GM21381 (cell line): Measurements from ENCODE around the gene SH3D21.
A peak's percentile ranks its signal among the peaks of the same experiment; 100 is the strongest.

Experiments
- ATAC-seq: cut with Tn5 transposase; IDR thresholded peaks from one replicate; pipeline ENCODE4 v1.9.1; 2021; ENCODE audit warnings: mild to moderate bottlenecking, moderate library complexity; ENCODE audit not compliant: unreplicated experiment

SH3D21 gene

DNA sequence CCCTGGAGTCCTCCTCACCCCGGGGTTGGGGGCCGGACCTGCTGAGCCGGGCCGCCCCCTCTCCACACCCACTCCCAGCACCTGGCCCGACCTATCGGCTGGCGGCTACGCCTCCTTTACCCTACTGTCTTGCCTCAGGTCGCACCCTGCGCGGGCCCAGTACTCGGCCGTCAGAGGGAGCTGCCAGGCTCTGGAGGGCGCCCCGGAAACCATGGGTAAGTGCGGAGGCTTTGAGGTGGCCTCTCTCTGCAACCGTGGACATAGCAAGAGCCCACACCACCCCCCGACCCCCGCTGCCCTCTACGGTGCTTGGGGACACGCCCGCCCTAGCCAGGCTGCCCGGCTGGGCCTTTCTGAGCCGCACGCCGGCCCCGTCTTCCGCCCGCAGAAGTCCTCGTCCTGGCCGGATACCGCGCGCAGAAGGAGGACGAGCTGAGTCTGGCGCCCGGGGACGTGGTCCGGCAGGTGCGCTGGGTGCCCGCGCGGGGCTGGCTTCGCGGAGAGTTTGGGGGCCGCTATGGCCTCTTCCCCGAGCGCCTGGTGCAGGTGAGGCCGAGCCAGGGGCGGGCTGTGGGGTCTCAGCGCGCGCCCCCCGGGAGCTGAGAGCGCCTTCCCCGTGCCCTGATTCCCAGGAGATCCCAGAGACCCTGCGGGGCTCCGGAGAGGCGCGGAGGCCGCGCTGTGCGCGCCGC, at the start of gene SH3D21:
TSS of gene SH3D21 (plus strand) at position 159 of the 692 bp plus-strand sequence. CDS start at position 212, 53 bp downstream.
- peak; percentile 32 for ATAC-seq

DNA sequence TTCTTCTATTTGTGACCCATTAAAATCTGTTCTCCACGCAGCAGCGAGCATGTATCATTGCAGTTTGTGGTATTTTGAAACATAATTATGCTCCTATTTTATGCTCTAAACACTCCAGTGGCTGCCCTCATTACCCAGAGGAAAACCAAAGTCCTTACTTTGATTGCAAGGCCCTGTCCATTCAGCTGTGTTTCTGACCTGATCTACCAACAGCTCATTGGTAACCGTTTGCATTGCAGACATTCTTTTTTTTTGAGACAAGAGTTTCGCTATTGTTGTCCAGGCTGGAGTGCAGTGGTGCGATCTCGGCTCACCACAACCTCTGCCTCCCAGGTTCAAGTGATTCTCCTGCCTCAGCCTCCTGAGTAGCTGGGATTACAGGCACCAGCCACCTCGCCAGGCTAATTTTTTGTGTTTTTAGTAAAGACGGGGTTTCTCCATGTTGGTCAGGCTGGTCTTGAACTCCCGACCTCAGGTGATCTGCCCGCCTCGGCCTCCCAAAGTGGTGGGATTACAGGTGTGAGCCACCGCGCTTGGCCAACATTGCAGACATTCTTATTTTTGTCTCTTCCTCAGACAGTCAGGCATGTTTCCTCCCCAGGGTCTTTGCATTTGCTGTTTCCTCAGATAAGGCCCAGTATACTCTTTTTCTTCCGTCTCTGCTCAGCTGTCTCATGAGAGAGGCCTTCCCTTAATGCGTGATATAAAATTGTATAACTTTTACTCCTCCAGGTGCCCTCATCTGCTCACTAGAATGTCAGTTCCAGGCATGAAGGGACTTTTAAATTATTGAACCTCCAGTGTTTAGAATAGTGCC, 49.4 kb upstream of the SH3D21 start:
- ATAC-seq = no peak

DNA sequence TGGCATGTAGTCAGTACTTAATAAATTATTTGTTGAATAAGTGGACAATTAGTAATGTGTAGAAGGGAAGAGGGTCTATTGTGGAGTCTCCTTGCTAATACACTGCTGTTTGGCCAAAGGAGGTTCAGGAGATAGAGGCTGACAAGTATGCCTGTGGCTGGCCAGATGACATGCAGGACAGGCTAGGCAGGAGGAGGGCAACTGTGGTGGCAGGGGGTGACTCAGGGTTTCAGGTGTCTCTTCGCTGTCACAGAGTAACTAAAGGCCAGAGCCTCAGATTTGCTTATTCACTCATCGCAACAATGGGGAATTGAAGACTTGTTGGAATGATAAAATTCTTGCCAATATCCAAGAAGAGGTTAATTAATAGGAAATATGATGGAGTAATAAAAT, 48.8 kb upstream of the SH3D21 start:
- ATAC-seq = no peak

DNA sequence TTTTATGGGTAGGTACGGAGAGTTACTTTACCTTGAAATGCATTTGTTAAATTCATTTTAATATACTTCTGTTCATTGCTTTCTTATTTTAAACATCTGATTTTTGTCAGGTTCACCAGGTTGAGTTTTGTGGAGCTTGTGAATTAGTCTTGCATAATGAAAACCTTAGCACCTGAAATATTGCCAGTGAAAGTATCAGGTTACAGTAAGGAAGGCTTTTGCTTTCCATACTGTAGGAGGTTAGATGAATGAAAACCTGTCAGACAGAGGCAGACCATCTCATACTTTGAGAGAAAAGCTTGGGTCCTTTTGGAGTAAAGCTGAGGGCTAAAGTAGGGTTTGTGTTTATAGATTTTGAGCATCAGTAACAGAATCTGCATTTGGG, 47.2 kb upstream of the SH3D21 start:
- ATAC-seq = no peak

DNA sequence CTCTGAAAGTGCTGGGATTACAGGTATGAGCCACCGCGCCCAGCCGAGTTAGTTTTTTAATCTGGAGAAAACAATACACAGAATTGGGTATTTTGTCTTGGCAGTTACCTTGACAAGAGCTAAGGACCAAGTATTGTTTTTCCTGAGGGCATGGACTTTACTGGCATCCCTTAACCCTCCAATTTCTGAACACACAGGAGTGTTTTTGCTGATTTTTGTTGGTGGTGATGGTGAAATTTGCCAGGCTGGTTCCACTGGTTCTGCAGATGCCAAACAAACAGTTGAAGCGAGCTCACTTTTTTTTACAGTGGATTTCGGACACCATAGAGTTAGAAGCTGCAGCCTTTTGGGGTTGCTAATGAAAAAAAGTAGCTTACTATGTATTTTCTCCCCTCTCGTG, 37.2 kb upstream of the SH3D21 start:
- ATAC-seq = no peak

DNA sequence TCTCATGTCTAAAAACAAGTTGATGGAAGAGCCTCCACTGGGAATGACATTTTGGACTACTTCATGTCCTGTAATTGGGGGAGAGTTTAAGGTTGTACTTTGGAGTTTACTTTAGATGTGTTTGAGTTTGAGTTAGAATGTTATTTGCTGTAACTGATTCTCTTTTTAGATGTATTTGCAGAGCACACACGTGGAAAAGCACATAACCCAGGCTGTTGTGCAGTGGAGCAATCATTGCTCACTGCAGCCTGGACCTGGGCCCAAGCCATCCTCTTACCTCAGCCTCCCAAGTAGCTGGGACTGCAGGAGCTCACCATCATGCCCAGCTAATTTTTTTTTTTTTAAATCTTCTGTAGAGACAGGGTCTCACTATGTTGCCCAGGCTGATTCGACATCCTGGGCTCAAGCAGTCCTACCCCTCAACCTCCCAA, 36.7 kb upstream of the SH3D21 start:
- ATAC-seq = no peak

DNA sequence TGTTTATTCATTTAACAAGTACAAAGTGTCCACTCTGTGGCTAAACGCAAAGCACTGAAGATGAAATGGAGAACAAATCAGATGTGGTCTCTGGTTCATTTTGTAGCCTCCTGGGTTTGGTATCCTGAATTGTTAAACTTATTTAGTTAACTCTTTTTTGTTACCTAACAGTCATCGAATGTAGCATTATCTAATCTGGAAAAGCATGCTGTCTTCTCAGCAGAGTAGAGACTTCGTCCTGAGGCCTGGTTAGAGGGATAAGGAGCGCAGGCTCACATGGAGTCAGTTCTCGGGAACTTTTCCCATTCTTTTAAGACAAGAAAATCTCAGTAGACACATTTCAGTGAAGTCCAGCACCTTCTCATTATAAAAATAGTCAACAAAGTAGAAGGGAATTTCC, 33.1 kb upstream of the SH3D21 start:
- ATAC-seq = no peak

DNA sequence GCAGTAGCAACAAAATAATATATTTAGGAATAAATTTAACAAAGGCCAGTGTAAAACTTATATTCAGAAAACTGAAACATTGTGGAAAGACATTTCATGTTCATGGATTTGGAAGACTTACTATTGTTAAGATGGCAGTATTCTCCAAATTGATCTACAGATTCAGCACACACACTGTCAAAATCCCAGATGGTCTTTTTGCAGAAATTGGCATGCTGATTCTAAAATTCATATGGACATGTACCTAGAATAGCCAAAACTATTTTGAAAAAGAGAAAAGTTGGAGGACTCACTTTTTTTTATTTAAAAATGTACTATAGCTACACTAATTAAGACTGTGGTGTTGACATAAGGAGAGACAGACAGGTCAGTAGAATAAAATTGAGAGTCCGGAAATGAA, 32.0 kb upstream of the SH3D21 start:
- ATAC-seq = no peak

DNA sequence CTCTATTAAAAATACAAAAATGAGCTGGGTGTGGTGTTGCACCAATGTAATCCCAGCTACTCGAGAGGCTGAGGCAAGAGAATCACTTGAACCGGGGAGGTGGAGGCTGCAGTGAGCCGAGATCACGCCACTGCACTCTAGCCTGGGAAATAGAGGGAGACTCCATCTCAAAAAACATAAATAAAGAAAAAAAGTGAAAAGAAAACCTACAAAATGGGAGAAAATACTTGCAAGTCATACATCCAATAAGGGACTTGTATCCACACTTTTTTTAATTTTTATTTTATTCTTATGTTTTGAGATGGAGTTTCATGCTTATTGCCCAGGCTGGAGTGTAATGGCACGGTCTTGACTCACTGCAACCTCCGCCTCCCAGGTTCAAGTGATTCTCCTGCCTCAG, 29.5 kb upstream of the SH3D21 start:
- ATAC-seq = no peak

DNA sequence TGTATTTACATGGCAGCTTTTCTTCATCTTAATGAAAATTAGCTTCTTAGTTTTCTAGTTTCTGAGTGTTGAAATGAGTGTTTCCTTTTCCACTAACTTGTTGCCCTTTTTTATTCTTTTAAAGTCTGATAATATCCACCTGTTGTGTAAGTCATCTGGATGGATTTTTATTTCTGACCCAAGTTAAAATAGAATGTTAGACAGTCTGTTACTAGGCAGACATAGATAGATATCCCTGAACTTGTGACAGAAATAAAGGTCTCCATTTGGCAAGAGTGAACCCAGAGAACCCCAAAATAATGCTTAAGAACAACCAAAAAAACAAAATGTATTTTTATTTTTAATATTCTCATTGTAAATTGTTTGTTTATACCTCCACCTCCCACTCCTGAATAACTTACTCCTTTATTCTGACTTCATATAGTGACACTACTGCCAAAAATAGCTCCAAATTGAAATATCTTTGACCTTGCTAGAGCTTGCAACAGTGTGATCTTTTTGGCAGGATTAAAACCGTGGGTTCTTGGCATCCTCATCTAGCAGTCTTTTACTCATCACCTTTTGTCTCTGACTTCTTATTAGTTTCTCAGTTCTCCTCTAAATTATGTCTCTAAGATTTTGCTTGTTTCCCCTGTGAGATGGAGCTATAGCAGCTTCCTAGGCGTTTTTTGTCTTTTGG, 26.9 kb upstream of the SH3D21 start:
- ATAC-seq = no peak

DNA sequence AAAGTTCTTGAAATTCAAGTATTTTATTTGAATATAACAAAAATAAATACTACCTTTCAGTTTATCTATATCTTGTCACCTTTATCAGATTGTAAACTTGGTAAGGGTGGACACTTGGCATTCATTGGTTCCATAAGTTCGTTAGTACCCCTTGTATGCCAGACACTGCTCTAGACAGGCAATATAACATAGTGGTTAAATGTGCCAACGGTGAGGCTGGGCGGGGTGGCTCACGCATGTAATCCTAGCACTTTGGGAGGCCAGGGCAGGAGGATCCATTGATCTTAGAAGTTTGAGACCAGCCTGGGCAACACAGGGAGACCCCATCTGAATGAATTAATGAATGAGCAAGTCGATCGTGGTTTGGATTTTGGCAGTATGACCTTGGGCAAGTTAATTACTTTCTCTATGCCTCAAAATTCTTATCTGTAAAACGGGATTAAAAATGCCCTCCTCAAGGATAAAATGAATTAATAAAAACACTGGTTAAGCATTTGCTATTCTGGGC, 26.3 kb upstream of the SH3D21 start:
- no peak for ATAC-seq

DNA sequence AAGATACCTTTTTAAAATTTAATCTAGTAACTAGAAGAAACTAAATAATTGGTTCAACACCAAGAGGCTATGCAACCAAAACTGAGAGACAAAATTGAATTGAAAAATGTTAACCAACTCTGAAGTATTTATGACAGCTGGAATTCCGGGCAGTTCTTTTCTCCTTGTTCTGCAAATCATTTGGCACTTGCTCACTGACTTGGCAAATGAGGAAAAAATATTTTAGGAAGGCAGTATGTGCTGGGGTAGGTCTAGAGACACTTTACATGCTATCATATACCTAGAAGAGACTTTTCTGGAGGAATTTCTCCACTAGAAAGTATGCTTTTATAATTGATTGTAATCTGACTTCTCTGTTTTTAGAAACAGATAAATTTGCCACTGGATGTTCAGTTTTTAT, 22.1 kb upstream of the SH3D21 start:
- ATAC-seq = no peak

DNA sequence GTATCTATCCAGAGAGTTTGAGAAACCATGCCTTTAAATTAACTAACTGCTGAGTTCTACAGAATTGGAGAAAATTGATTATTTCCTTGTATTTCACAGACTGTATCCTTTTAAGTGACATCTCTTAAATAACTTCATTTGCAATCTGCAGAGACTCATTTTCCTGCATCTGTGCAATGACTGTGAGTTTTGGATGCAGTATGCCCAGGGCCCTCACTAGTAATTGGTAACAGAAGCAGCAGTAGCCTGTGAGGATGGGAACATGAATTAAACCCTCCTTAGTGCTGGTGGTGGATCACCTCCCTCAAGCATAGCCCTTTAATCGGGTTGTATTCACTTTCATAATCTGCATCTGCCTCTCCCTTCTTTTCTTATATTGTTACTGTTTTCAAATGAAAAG, 21.7 kb upstream of the SH3D21 start:
- ATAC-seq = no peak

DNA sequence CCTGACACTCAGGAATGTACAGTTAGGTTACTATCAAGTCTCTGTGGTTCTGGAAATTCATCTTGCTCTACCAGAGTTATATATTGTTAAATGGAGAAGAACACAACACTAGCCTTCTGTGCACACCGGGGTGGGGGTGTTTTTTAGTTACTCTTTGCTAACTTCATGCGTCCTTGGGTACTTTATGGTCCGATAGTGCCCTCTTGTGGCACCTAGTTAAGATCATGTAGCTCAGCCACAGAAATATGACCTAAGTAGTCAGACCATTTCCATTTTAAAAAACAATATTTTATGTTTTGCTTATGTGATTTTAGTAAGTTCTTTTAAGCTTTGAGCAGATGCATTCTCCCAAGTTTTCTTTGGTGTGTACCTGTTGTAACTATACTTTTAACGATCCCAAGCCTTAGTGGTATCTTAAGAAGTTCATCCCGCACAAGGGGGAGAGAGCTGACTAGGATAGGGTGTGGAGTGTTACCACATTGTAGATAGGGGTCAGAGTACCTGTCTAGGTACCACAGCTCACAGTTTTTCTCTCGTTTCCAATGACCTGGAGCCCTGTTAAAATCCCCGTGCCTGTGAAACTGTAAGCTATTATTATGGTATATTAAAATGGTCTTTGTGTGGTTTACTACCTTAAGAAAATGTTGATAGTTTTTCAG, 20.6 kb upstream of the SH3D21 start:
- ATAC-seq = no peak

DNA sequence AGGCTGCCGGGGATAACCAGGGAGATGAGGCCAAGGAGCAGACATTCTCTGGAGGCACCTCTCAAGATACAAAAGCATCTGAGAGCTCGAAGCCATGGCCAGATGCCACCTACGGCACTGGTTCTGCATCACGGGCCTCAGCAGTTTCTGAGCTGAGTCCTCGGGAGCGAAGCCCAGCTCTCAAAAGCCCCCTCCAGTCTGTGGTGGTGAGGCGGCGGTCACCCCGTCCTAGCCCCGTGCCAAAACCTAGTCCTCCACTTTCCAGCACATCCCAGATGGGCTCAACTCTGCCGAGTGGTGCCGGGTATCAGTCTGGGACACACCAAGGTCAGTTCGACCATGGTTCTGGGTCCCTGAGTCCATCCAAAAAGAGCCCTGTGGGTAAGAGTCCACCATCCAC, 19.4 kb upstream of the SH3D21 start:
- ATAC-seq = no peak

DNA sequence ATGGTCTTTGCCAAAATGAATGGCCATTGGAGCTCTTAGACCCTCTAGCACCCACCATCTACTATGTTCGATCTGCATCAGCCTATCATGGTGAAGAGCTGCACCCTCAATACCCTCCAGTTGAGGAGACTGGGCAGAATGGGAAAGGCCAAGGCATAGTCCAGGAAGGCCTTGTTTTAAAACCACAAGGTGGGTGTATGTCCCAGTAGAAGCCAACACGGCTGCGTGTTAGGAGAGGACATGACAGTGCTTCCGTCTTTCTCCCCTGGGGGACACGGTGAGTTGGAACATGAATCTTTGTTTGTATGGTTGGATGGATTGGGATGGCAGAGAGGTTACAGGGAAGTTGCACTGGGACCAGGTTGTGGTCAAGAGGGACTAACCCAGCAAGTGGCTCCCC, 18.6 kb upstream of the SH3D21 start:
- no peak for ATAC-seq

DNA sequence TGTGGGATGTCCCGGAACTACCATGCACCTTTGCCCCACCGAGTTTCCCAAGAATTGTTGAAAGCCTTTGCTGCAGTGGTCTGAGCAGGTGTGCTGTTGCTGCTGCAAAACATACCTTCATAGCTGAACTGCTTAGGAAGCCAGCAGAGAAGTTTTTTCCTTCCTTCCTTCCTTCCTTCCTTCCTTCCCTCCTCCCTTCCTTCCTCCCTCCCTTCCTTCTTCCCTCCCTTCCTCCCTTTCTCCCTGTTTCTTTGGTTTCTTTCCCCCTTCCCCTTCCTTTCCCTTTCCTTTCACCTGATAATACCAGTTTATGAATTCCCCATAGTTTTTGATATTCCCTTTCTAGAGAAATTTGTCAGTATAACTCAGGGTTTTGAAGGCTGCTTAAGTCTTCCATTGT, 10.8 kb upstream of the SH3D21 start:
- ATAC-seq = no peak

DNA sequence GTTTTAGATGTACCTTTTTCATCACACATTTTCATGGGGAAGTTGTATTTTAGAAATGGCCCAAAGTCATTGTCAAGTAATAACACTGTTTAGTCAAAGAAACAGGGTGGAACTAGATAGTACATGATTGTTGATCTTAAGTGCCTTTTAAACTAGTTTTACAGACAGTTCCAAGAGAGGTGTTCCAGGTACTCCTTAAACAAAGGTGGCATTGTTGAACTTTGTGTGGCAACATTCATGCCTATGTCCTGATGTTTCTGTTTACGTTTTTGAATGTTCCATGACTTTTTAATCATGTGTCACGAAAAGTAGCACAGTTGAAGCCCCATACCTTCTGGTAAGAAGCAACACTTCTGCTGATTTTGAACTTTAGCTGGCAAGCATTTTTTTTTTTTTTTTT, 9.1 kb upstream of the SH3D21 start:
- no peak for ATAC-seq

DNA sequence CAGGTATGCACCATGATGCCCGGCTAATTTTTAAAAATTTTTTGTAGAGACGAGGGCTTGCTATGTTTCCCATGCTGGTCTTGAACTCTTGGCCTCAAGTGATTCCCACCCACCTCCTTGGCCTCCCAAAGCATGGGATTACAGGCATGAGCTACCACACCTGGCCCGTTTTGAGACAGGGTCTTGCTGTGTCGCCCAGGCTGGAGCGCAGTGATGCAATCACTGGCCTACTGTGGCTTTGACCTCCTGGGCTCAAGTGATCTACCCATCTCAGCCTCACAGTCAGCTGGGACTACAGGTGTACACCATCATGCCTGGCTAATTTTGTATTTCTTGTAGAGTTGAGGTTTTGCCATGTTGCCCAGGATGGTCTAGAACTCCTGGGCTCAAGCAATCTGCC, 7.5 kb upstream of the SH3D21 start:
- ATAC-seq = no peak

DNA sequence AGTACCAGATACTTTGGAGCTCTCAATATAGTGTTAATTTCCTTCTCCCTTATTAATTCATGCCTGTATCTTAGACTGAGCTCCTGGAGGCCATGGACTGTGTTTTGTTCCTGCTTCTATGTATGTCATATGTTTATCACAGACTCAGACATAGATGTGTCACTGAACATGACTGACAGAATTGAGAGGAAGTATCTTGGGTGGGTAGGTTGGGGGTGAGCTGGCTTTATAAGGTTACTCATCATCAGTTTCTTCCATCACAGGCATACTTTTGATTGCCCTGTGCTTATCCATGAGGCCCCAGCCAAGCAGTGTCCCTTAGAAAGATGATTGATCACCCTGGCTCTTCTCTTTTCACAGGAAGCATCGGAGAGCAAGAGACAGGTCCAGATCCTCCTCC, 5.6 kb upstream of the SH3D21 start:
- ATAC-seq = no peak

DNA sequence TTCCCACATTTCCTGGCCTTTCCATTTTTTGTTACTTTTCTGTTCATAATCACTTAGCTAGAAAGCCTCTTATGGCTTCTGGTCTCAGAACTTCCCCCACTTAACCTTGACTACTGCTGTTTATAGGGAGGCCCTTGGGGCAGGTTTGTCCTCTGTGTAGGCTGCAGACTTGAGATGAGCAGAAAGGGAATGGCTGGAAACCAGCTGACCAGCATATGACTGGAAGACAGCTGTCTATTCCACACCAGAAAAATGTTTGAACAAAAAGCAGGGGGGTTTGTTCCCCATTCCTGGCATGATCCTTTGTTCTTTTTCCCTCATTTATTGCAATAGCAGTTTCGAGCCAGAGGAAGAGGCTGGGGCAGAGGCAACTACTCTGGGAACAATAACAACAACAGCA, 4.9 kb upstream of the SH3D21 start:
- ATAC-seq = no peak
